HG03354 (cell line): ENCODE measurements around the gene DNAJC17.

ENCODE experiments used
- ATAC-seq: cut with Tn5 transposase; IDR thresholded peaks from one replicate; pipeline ENCODE4 v1.9.1; 2021; ENCODE audit warnings: mild to moderate bottlenecking; ENCODE audit not compliant: unreplicated experiment, poor library complexity, severe bottlenecking

Gene DNAJC17

DNA sequence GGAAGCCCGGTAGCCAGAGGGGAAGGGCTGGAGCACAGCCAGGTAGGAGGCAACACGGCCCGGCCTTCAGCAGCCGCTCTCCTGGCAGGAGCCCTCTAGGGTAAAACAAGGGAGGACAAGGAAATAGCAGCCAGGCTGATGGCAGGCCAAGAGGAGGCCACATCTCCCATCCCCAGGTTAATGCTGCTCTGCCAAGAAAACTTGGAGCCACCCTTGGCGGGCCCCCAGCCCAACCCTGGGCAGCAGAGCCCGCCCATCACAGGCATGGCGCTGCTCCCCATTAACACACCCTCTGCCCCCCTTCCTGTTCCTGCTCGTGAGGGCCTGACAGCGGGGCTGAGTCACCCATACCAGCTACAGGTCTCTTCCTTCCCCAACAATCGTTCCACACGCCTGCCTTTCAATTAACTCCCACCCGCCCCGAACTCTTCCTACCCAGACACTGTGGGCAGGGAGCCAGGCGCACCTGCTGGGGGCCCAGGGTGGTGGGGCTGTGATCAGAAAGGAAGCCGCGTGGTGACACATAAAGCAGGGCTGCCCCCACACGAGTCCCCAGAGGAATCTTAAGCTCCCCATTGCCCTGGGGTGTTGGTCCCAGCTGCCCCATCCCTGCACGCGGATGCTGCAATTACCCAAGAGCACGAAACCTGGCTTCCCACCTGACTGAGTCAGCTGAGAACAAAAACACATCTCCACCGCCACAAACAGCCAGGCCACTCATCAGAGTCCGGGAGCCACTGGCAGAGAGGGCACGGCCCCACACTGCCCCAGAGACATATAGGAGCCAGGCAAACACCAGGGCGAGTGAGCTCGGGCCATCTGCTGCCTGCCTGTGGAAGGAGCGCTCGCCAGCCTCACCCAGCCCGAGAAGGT is 37.8 kb downstream of the DNAJC17 start, which contains the start of gene C15orf62:
Gene C15orf62 (plus strand): TSS at position 707 of the 873 bp plus-strand sequence. CDS start 516 bp downstream, outside the sequence.
- ATAC-seq = peak; percentile 56

DNA sequence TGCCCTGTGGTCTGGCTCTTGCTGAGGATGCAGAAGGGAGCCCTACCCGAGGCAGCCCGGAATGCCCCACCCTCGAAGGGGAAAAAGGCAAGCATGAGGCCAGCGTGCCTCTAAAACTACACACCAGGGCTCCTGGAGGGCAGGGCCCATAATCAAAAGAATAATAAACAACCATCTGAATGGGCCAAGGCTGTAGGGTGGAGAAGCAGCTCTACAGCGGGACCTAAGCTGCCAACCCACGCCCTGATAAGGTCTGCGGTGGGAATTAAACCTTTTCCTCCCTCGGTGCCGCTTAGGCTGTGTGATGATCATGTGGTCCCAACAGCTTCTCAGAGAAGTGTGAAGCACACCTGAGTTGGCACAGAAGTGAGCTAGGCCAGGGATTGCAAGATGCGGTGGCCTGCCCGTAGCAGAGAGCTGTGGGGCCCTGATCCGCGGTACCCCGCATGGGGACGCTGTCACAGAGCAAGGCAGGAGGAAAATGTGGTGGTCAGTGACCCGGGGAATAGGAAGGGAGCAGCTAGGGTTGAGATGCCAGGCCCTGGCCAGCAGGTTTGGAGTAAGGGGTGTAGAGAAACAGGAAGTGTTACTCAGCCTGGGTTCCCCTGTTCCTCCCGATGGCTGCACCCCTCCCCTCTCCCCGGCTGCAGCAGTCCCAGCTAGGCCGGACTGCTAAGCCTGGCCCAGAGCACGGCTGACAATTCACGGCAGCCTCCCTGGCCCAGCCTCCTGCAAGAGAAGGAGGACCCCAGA is 38.6 kb downstream of the DNAJC17 start:
- peak; percentile 3 for ATAC-seq

GRCh38 chr15:40767838-40768500 is 39.3 kb downstream of the DNAJC17 start:
- no peak for ATAC-seq

- ATAC-seq = no peak
These were observed 40.1 kb downstream of the DNAJC17 start for GRCh38 chr15:40766906-40767837.

GRCh38 chr15:40766194-40766815 is 41.0 kb downstream of the DNAJC17 start:
- no peak for ATAC-seq

DNA sequence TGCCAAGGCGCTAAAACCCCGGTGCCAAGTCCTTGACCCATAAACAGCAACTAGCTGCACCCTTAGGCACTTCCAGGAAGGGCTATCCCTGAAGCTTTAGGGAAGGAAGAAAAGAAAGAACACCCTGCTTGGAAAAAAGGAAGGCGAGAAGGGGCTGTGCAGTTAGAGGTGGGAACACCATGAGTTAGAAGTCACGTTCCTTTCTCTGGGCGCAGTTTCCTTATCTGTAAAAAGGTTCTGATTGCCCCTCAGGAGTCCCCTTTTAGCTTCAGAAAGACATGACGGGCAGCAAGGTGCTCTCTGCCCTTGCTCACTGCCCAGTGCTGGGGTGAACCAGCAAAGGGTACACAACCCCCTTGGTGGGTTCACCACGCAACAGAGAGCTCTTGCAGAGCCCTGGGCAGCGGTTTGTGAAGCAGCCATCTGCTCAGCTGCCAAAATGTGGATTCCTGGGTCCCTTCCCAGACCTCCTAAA is 42.6 kb downstream of the DNAJC17 start:
- ATAC-seq = no peak

DNA sequence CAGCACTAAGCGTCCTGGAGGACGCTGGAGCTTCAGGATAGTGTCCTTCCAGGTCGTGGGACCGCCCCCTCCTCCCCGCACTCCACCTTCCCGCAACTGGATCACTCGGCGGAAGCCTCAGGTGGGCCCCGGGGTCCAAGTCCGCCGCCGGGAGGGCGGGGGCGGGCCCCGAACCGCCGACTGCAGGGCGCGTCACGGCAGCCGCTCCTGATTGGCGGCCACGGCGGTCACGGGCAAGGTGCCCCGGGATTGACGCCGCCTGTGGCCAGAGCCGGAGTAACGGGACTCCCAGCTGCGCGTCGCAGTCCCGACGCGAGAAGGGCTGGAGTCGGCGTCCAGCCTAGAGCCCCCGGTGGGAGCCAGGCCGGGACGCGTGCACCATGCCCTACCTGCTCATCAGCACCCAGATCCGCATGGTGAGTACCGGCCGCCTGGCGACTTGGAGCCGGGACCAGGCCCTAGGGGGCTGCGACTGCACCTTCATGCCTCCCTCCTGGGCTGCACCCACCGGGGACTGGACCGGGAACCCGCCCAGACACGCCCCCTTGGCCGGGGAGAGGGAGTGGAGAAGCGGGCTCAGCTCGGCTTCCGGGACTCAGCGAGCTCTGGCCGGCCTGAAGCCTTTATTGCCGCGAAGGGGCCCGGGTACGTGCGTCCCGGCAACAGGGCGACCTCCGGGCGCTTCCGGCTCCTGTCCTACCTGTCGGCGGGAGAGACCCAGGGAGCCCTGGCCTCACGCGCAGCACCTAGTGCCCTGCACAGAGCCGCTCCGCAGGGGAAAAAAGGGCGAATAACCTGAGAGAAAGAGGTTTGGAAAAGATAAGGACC is 43.3 kb downstream of the DNAJC17 start, which contains the start of gene GCHFR:
Gene GCHFR (plus strand): TSS at position 268 of the 828 bp plus-strand sequence. CDS start 113 bp downstream, at position 381.
- ATAC-seq = peak; percentile 41

DNA sequence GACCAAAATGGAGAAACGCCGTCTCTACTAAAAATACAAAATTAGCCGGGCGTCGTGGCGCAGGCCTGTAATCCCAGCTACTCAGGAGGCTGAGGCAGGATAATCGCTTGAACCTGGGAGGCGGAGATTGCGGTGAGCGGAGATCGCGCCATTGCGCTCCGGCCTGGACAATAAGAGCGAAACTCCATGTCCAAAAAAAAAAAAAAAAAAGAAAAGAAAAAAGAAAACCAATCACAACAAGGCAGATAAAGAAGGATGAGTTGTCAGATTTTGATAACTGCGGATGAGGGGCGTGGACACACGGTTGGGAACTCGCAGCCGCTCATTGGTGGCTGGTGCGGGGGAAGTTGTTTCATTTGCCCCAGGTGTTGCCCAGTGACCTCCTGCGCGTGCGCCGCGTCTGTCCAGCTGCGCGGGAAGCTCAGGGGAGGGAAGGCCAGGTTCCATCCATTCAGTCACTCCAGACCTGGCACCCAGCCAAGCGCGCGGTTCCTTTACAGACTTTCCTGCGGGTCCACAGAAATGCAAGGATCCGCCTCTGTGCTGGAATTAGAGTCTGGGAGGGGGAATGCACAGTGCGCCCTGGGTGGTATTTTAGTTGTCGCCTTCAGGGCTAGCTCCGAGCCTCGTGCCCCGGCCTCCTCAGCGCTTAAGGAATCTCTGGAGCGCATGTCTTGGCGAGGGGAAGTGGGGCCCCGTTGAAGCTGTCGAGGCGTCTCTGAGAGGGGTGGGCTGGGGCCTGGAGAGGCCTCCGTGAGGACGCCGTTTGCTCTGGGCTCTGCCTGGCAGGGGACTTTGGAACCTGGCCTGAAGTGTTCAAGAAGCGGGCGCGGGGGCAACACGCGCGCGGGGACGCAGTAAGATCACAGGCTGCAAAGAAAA is 44.1 kb downstream of the DNAJC17 start:
- peak; percentile 3 for ATAC-seq

GRCh38 chr15:40759961-40760360 is 47.3 kb downstream of the DNAJC17 start:
- no peak for ATAC-seq

- ATAC-seq = no peak
These were observed 50.3 kb downstream of the DNAJC17 start for GRCh38 chr15:40756938-40757337.

DNA sequence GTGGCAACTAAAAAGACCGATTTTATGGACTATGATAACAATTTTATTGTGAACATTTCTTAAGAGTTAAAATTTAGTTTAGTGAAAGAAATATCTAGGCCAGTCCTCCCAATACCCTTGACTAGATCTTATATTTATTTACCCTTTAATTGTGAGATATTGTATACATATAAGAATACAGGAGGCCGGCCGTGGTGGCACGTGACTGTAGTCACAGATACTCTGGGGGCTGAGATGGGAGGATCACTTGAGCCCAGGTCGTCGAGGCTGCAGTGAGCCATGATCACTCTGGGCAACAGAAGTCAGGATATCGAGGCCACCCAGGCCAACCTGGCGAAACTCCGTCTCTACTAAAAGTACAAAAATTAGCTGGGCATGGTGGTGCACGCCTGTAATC is 51.5 kb downstream of the DNAJC17 start:
- no peak for ATAC-seq

GRCh38 chr15:40754883-40755811 is 52.1 kb downstream of the DNAJC17 start, which contains the start of gene RMDN3:
RMDN3 (minus strand) TSS chr15:40755254; CDS start chr15:40754783, 471 bp downstream.
- ATAC-seq = peak; percentile 79

DNA sequence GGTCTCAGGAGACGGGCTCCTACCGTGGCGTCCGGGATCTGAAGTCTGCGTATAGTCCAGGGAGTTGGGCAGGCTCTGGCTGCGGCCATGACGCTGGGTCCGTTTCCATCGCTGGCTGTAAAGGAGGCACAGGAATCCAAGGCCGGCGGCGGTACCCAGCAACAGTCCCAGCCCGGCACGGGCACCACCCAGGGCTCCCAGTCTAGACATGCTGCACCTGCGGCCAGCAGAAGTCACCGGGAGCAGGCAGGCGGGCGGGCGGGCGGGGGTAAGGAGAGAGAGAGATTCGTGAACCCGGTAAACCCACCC is 52.7 kb downstream of the DNAJC17 start:
- ATAC-seq = no peak

GRCh38 chr15:40751745-40752144 is 55.5 kb downstream of the DNAJC17 start:
- ATAC-seq = no peak

- ATAC-seq = no peak
These were observed 56.4 kb downstream of the DNAJC17 start for GRCh38 chr15:40750885-40751284.

- ATAC-seq = no peak
These were observed 58.1 kb downstream of the DNAJC17 start for GRCh38 chr15:40749151-40749630.
